ENCODE measurements around the gene MAGED1.

The MAGED1 gene

GRCh38 chrX:51870354-51870753 lies 23.1 kb upstream of the MAGED1 start:
- in situ Hi-C loops (cut with MboI; ENCODE audit: low sequenced_read_pairs, unreplicated experiment): no loop called here

GRCh38 chrX:51874123-51874522 lies 19.3 kb upstream of the MAGED1 start:
- in situ Hi-C loops (cut with MboI; ENCODE audit: low sequenced_read_pairs, unreplicated experiment): no loop called here
- TF ChIP-seq CTCF (IDR thresholded peaks at IDR 0.05; ENCODE audit: borderline replicate concordance, control extremely low read depth, extremely low read depth, insufficient read depth, missing control alignments): no peak
- no peak for DNase-seq (ENCODE audit: low spot score)

More at GRCh38 chrX:51870354-51870753, 23.1 kb upstream of the MAGED1 start:
- DNase-seq (ENCODE audit: low spot score): no peak
- TF ChIP-seq CTCF (IDR thresholded peaks at IDR 0.05; ENCODE audit: borderline replicate concordance, control extremely low read depth, extremely low read depth, insufficient read depth, missing control alignments): no peak

DNA sequence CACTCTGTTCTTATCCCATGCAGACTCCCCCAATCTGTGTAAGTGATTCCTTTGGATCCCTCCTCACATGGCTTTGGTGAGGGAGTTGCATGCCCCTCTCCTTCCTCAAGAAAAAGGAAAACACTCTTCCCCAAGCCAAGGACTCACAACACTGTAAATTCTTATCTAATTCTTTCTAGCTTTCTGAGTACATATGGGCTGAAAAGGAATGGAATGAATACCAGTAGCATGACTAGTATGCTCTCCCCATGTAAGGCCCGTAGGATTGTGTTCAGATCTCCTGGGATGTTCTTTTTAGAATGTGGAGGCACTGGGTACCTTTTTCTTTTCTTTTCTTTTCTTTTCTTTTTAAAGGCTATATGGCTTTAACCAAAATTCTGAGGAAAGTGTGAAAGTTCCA lies 17.0 kb upstream of the MAGED1 start:
- in situ Hi-C loops (cut with MboI; ENCODE audit: low sequenced_read_pairs, unreplicated experiment): no loop called here
- no peak for DNase-seq (ENCODE audit: low spot score)
- TF ChIP-seq CTCF (IDR thresholded peaks at IDR 0.05; ENCODE audit: borderline replicate concordance, control extremely low read depth, extremely low read depth, insufficient read depth, missing control alignments): no peak

DNA sequence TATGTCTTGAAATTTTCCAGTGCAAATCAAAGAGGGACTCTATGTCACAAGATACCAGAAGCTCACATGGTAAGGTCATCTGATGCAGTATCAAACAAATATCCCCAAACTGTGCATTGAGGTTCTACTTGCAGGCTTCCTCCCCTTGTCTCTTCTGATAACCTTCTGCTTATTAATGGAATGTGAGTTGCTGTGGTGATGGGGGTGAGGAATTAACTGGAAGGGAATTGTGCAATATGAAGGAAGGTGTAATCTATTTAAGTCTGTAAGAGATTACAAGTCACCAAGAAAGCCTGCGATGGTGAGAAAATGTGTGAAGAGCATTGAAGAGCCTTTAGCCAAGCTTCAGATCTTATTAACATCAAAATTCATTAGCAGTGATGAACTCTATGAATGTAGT lies 15.4 kb upstream of the MAGED1 start:
- in situ Hi-C loops (cut with MboI; ENCODE audit: low sequenced_read_pairs, unreplicated experiment): no loop called here
- no peak for DNase-seq (ENCODE audit: low spot score)
- TF ChIP-seq CTCF (IDR thresholded peaks at IDR 0.05; ENCODE audit: borderline replicate concordance, control extremely low read depth, extremely low read depth, insufficient read depth, missing control alignments): no peak

DNA sequence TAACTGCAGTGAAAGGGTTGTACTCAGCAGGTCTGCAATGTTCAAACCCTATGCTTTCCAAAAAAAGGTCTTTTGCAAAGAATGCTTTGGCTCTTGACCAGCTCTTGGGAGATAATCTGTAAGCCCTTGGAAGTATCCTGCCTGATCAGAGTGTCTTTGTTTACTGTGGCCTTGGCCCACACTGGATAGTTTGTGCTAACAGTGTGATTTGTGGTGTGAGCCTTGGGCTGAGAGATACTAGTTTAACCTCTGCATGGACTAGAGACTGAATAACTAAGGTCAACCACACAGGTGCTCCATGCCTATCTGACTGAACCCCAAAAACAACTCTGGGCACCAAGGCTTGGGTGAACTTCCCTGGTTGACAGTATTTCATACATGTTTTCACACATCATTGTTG lies 3.6 kb upstream of the MAGED1 start:
- TF ChIP-seq CTCF (IDR thresholded peaks at IDR 0.05; ENCODE audit: borderline replicate concordance, control extremely low read depth, extremely low read depth, insufficient read depth, missing control alignments): no peak
- in situ Hi-C loops (cut with MboI; ENCODE audit: low sequenced_read_pairs, unreplicated experiment): no loop called here
- DNase-seq (ENCODE audit: low spot score): no peak

DNA sequence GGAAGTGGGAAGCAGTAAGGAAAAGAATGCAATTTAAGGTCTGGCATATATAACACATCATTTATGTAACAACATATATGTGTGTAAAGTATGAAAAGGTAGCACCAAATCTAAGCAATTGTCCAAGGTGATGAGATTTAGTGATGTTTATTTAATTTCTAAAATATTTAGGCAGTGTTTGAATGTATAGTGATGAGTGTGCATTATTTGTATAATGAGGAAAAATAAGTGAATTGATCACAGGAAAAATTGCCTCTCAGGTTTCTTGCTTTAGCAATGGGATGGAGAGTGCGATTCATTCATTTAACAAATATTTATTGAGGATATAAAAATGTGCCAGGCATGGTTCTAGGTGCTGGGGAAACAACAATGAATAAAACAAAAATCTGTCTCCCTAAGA lies 2.2 kb upstream of the MAGED1 start:
- no peak for DNase-seq (ENCODE audit: low spot score)
- in situ Hi-C loops (cut with MboI; ENCODE audit: low sequenced_read_pairs, unreplicated experiment): no loop called here
- TF ChIP-seq CTCF (IDR thresholded peaks at IDR 0.05; ENCODE audit: borderline replicate concordance, control extremely low read depth, extremely low read depth, insufficient read depth, missing control alignments): no peak

Measured in GM13976 (cell line).